HepG2 (cell line): ENCODE measurements around the gene FBXL20. TPM values are rescaled to one million over a fixed set of nuclear protein-coding genes. Genes with fewer than 3 reads are reported as not detected.
A peak's percentile ranks its signal among the peaks of the same experiment; 100 is the strongest.

Experiments used
- ARID2 ChIP-seq: sonication (generic); formaldehyde crosslinking; IDR thresholded peaks from 2 replicates; pipeline ENCODE4 v1.8.1; 2022; ENCODE audit warnings: mild to moderate bottlenecking, missing genetic modification reagents, borderline replicate concordance
- DZIP1 ChIP-seq: sonication (generic); formaldehyde crosslinking; IDR thresholded peaks from 2 replicates; pipeline ENCODE4 v1.5.0; 2020; ENCODE audit warnings: mild to moderate bottlenecking, missing genetic modification reagents
- EEA1 ChIP-seq: sonication (generic); formaldehyde crosslinking; IDR thresholded peaks from 2 replicates; pipeline ENCODE4 v1.5.1; 2020; ENCODE audit warnings: mild to moderate bottlenecking, missing genetic modification reagents, borderline replicate concordance
- FOXA3 ChIP-seq: IDR thresholded peaks from 2 replicates; pipeline ENCODE4 v1.6.1; 2016; ENCODE audit warnings: missing genetic modification reagents, missing compliant biosample characterization
- GLMP ChIP-seq: sonication (generic); formaldehyde crosslinking; IDR thresholded peaks from 2 replicates; pipeline ENCODE4 v1.9.0; 2021; ENCODE audit warnings: missing genetic modification reagents, mild to moderate bottlenecking, borderline replicate concordance
- HNRNPUL1 ChIP-seq: fragments of 200-400 bp; formaldehyde crosslinking; IDR thresholded peaks from 2 replicates; pipeline ENCODE4 v1.6.1; 2017; ENCODE audit warnings: low read depth, mild to moderate bottlenecking, low read length, moderate library complexity
- ISL2 ChIP-seq: sonication (generic); formaldehyde crosslinking; IDR thresholded peaks from 2 replicates; pipeline ENCODE4 v1.5.0; 2020; ENCODE audit warnings: missing genetic modification reagents
- MEIS1 ChIP-seq: sonication (generic); formaldehyde crosslinking; IDR thresholded peaks from 2 replicates; pipeline ENCODE4 v1.9.0; 2021; ENCODE audit warnings: mild to moderate bottlenecking, missing genetic modification reagents, moderate library complexity, borderline replicate concordance
- MIER3 ChIP-seq: IDR thresholded peaks from 2 replicates; pipeline ENCODE4 v1.6.1; 2016; ENCODE audit warnings: missing compliant biosample characterization, borderline replicate concordance
- MIXL1 ChIP-seq: IDR thresholded peaks from 2 replicates; pipeline ENCODE4 v1.6.1; 2016
- NAIF1 ChIP-seq: sonication (generic); formaldehyde crosslinking; IDR thresholded peaks from 2 replicates; pipeline ENCODE4 v1.5.0; 2020; ENCODE audit warnings: mild to moderate bottlenecking, missing genetic modification reagents, borderline replicate concordance
- SMARCE1 ChIP-seq: fragments of 450-650 bp; IDR thresholded peaks from 2 replicates; pipeline ENCODE4 v1.6.1; 2017; ENCODE audit warnings: borderline replicate concordance
- USF2 ChIP-seq, 2 experiments: sonication (generic) in 1 of 2; formaldehyde crosslinking in 1 of 2; IDR thresholded peaks; 2 replicates each; pipeline versions ENCODE4 v1.5.1 to v1.6.1; 2011 to 2020; ENCODE audit warnings: borderline replicate concordance in 1 of 2, low read depth in 1 of 2, low read length in 1 of 2, mild to moderate bottlenecking in 1 of 2, missing genetic modification reagents in 1 of 2, moderate library complexity in 1 of 2
- ZBTB43 ChIP-seq: sonication (generic); formaldehyde crosslinking; conservative IDR thresholded peaks from 2 replicates; pipeline ENCODE4 v1.4.0; 2020; ENCODE audit warnings: missing genetic modification reagents
- ZGPAT ChIP-seq: IDR thresholded peaks from 2 replicates; pipeline ENCODE4 v1.6.1; 2016; ENCODE audit warnings: mild to moderate bottlenecking
- ZNF101 ChIP-seq: sonication (generic); formaldehyde crosslinking; IDR thresholded peaks from 2 replicates; pipeline ENCODE4 v1.4.0; 2020; ENCODE audit warnings: mild to moderate bottlenecking, low read depth, missing genetic modification reagents, borderline replicate concordance
- ZNF660 ChIP-seq: sonication (generic); formaldehyde crosslinking; IDR thresholded peaks from 2 replicates; pipeline ENCODE4 v1.5.1; 2020; ENCODE audit warnings: mild to moderate bottlenecking, low read depth, missing genetic modification reagents, borderline replicate concordance
- ZNF7 ChIP-seq: IDR thresholded peaks from 2 replicates; pipeline ENCODE4 v1.6.1; 2016; ENCODE audit warnings: missing biosample characterization, missing genetic modification reagents
- ZNF777 ChIP-seq: sonication (generic); formaldehyde crosslinking; IDR thresholded peaks from 2 replicates; pipeline ENCODE4 v1.4.0; 2020; ENCODE audit warnings: missing genetic modification reagents
- ZNF839 ChIP-seq: sonication (generic); formaldehyde crosslinking; IDR thresholded peaks from 2 replicates; pipeline ENCODE4 v1.4.0; 2020; ENCODE audit warnings: missing genetic modification reagents, mild to moderate bottlenecking, borderline replicate concordance
- polyA plus RNA-seq, 8 experiments: library from polyadenylated mRNA; depleted of rRNA in 3 of 8; stranded (reverse) in 7 of 8; unstranded in 1 of 8; fragments of >200 nt; fragmentation: Illumina TruSeq in 4 of 8; extraction: Trizol in 4 of 8; gene quantifications; 2 replicates each; pipeline versions ENCODE4 v1.2.1 to v1.2.3, GENCODE V29; 2011 to 2016; ENCODE audit warnings: low read depth in 4 of 8, missing spikeins in 1 of 8, mixed read lengths in 1 of 8; ENCODE audit not compliant: insufficient read depth in 1 of 8
- total RNA-seq, 5 experiments: library from RNA; depleted of rRNA; stranded (reverse); fragments of >200 nt; fragmentation: Illumina TruSeq; extraction: Trizol; gene quantifications; 2 replicates each; pipeline ENCODE4 v1.2.3, GENCODE V29; 2016; ENCODE audit warnings: low read depth in 1 of 5

FBXL20 gene
- total and polyA plus RNA-seq, 2 of the 13 experiments (the other 11 are each of a cell fraction or from before 2014, with no cell fraction given), result 10.2 to 10.3 TPM

GRCh38 chr17:39450847-39451581, 49.6 kb upstream of the FBXL20 start, which contains the start of gene MED1 (continued):
- TF ChIP-seq ISL2 (CRISPR knock-in tag) (peak; percentile 29; the same call in 1 of the 2 replicates), ZGPAT (CRISPR knock-in tag) (peak; percentile 69; the same call in 1 of the 2 replicates), GLMP (CRISPR knock-in tag) (no peak), HNRNPUL1 (no peak), MIXL1 (no peak; the same call in 1 of the 2 replicates), ZNF660 (CRISPR knock-in tag) (no peak), EEA1 (CRISPR knock-in tag) (no peak), ZNF777 (CRISPR knock-in tag) (0 out of 2 replicates have a peak, but pooled peaks have one; percentile 6), MEIS1 (CRISPR knock-in tag) (0 out of 2 replicates have a peak, but pooled peaks have one; percentile 32), FOXA3 (CRISPR knock-in tag) (no peak; the same call in 1 of the 2 replicates), SMARCE1 (no peak), DZIP1 (CRISPR knock-in tag) (no peak), ZBTB43 (CRISPR knock-in tag) (peak; percentile 47; the same call in 1 of the 2 replicates), MIER3 (CRISPR knock-in tag) (no peak; the same call in 1 of the 2 replicates), ZNF101 (CRISPR knock-in tag) (no peak), NAIF1 (CRISPR knock-in tag) (peak; percentile 87), ARID2 (CRISPR knock-in tag) (no peak), ZNF7 (CRISPR knock-in tag) (no peak), ZNF839 (CRISPR knock-in tag) (no peak), USF2 (IDR thresholded peaks at IDR 0.05; ENCODE audit: low read depth, low read length) (no peak), USF2 (CRISPR knock-in tag; IDR thresholded peaks at IDR 0.05; ENCODE audit: borderline replicate concordance) (no peak)
